Measurements from ENCODE around the gene C10orf71. TPM values are rescaled to one million over a fixed set of nuclear protein-coding genes. Genes with fewer than 3 reads are reported as not detected.
A peak's percentile ranks its signal among the peaks of the same experiment; 100 is the strongest.

C10orf71 gene
- total and polyA plus RNA-seq, 11 donors, result 6.6 to 228 (median 112) TPM

- no peak for TF ChIP-seq POLR2A (IDR thresholded peaks at IDR 0.05)
- no peak for TF ChIP-seq CTCF (IDR thresholded peaks at IDR 0.05)
- intact Hi-C loops (cut with DNase I), result loop anchor here in 1 of 10 donors (10.0 kb wide), 1 partner anchor 203 kb away; no protein-coding TSS in a partner anchor
- 42 to 55% (median 47%) methylated on average over 4 of the region's 4 CpGs for WGBS, 4 donors
Observed at GRCh38 chr10:49311555-49312236, 12.7 kb downstream of the C10orf71 start.

GRCh38 chr10:49312246-49312869 is 13.4 kb downstream of the C10orf71 start:
- TF ChIP-seq POLR2A (IDR thresholded peaks at IDR 0.05) (no peak), CTCF (IDR thresholded peaks at IDR 0.05) (no peak)
- H3K27ac ChIP-seq, result peak overlapping the region in 3 of 12 donors; percentile 25 to 78 (median 60)
- DNase-seq (no peak), ATAC-seq (peak in 3 of 4 donors; percentile 7 to 32 (median 27))
- H3K27me3 ChIP-seq, result no peaks in the 10 kb centered on the region
- 60 to 71% (median 66%) methylated on average over 7 of the region's 7 CpGs for WGBS, 4 donors
- H3K36me3 ChIP-seq, result peaks cover 0 to 25% (median 0%) of the 10 kb centered on the region in 9 donors
- H3K9me3 ChIP-seq, result peaks cover 0 to 4% (median 0%) of the 10 kb centered on the region in 12 donors
- H3K4me1 ChIP-seq, result peaks cover 0 to 54% (median 24%) of the 10 kb centered on the region in 12 donors
- no peak overlapping the region for H3K4me3 ChIP-seq
- intact Hi-C loops (cut with DNase I), result loop anchor here in 1 of 10 donors (10.0 kb wide), 1 partner anchor 202 kb away; no protein-coding TSS in a partner anchor

More at GRCh38 chr10:49311555-49312236, 12.7 kb downstream of the C10orf71 start:
- ATAC-seq (peak in 3 of 4 donors; percentile 31 to 42 (median 37)), DNase-seq (no peak)
- Histone ChIP-seq H3K36me3 (peaks cover 0 to 18% (median 0%) of the 10 kb centered on the region in 9 donors), H3K4me3 (no peak overlapping the region), H3K9me3 (peaks cover 0 to 4% (median 0%) of the 10 kb centered on the region in 12 donors), H3K27ac (peak overlapping the region in 5 of 12 donors; percentile 12 to 78 (median 37)), H3K27me3 (no peaks in the 10 kb centered on the region), H3K4me1 (peaks cover 0 to 54% (median 26%) of the 10 kb centered on the region in 12 donors)

- Histone ChIP-seq H3K4me3 (no peak overlapping the region), H3K9me3 (peaks cover 0 to 4% (median 0%) of the 10 kb centered on the region in 12 donors), H3K36me3 (peaks cover 0 to 35% (median 0%) of the 10 kb centered on the region in 9 donors), H3K27me3 (no peaks in the 10 kb centered on the region), H3K4me1 (peaks cover 0 to 61% (median 24%) of the 10 kb centered on the region in 12 donors), H3K27ac (peak overlapping the region in 2 of 12 donors; percentile 17 to 55)
- 55 to 76% (median 62%) methylated on average over 11 of the region's 11 CpGs for WGBS, 4 donors
- intact Hi-C loops (cut with DNase I), result loop anchor here in 1 of 10 donors (10.0 kb wide), 1 partner anchor 201 kb away; no protein-coding TSS in a partner anchor
- ATAC-seq (peak in 1 of 4 donors; percentile 36), DNase-seq (peak in 1 of 5 donors; percentile 38)
- TF ChIP-seq CTCF (IDR thresholded peaks at IDR 0.05) (no peak), POLR2A (IDR thresholded peaks at IDR 0.05) (no peak)
Observed at GRCh38 chr10:49313501-49314070, 14.6 kb downstream of the C10orf71 start.

Measured in heart left ventricle (tissue), 16 donors.